ENCODE results near the gene MZT2A.
A peak's percentile ranks its signal among the peaks of the same experiment; 100 is the strongest.
"Not testable (repeated sequence)": the region's sequence is repeated elsewhere in the genome, so short reads cannot be mapped to it uniquely, and the experiment has no call there.

MZT2A gene

GRCh38 chr2:131528981-131529863 lies 37.0 kb upstream of the MZT2A start:
- H3K9me3 Mint-ChIP-seq; H3K36me3 Mint-ChIP-seq (ENCODE audit: low read depth); H3K27ac Mint-ChIP-seq; H3K27me3 Mint-ChIP-seq: not testable (repeated sequence)
- peak; percentile 12 for DNase-seq
- peak; percentile 27 for ATAC-seq
- peak overlapping the region; percentile 42 for H3K4me3 Mint-ChIP-seq
- peaks cover 16% of the 10 kb centered on the region for H3K4me1 Mint-ChIP-seq

GRCh38 chr2:131527131-131528001 lies 35.2 kb upstream of the MZT2A start, which contains the start of gene CCDC74A:
Gene CCDC74A (plus strand): TSS chr2:131527888. CDS start chr2:131527971, 83 bp downstream.
- not testable (repeated sequence) for H3K9me3 Mint-ChIP-seq; H3K27me3 Mint-ChIP-seq; H3K36me3 Mint-ChIP-seq (ENCODE audit: low read depth)
- peak within 1 kb of the TSS; percentile 70 for H3K27ac Mint-ChIP-seq
- peak; percentile 81 for DNase-seq
- peak; percentile 88 for ATAC-seq
- H3K4me3 Mint-ChIP-seq = peak within 1 kb of the TSS; percentile 79
- peaks cover 16% of the 10 kb centered on the region for H3K4me1 Mint-ChIP-seq

DNA sequence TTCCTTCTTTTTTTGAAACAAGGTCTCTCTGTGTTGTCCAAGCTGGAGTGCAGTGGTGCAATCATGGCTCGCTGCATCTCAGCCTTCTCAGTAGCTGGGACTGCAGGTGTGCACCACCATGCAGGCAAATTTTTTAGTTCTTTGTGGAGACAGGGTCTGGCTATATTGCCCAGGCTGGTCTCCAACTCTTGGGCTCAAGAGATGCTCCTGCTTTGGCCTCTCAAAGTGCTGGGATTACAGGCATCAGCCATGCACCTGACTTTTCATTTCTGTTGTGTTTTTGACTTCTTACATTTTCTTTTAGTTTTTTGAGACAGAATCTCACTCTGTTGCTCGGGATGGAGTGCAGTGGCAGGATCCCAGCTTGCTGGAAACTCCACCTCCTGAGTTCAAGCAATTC lies 33.1 kb upstream of the MZT2A start:
- H3K4me3 Mint-ChIP-seq; H3K36me3 Mint-ChIP-seq (ENCODE audit: low read depth); H3K27me3 Mint-ChIP-seq; H3K27ac Mint-ChIP-seq; DNase-seq; H3K9me3 Mint-ChIP-seq; ATAC-seq: not testable (repeated sequence)
- peaks cover 16% of the 10 kb centered on the region for H3K4me1 Mint-ChIP-seq

GRCh38 chr2:131521961-131522781 lies 30.0 kb upstream of the MZT2A start:
- no peaks in the 10 kb centered on the region for H3K9me3 Mint-ChIP-seq
- peaks cover 3% of the 10 kb centered on the region for H3K36me3 Mint-ChIP-seq (ENCODE audit: low read depth)
- ATAC-seq = no peak
- H3K27ac Mint-ChIP-seq = no peak overlapping the region
- no peaks in the 10 kb centered on the region for H3K27me3 Mint-ChIP-seq
- DNase-seq = no peak
- H3K4me3 Mint-ChIP-seq = no peak overlapping the region
- peaks cover under 1% of the 10 kb centered on the region for H3K4me1 Mint-ChIP-seq

DNA sequence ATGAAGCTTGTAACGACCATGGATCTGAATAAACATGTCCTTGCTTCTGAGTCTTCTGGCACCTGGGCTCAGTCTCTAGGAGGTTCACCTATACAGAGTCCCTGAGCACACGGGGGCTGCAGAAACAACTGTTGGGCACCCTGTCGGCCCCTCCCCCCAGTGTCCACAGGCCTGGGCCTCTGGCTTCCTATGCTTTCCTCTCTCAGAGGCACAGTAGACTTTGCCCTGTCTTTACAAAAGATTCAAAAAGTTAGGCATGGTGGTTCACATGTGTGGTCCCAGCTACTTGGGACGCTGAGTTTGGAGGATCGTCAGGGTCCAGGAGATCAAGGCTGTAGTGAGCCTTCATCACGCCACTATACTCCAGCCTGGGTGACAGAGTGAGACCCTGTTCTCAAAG lies 29.3 kb upstream of the MZT2A start:
- not testable (repeated sequence) for DNase-seq; H3K27me3 Mint-ChIP-seq; H3K4me3 Mint-ChIP-seq; H3K36me3 Mint-ChIP-seq (ENCODE audit: low read depth); H3K9me3 Mint-ChIP-seq; H3K27ac Mint-ChIP-seq; H3K4me1 Mint-ChIP-seq; ATAC-seq

- no peak overlapping the region for H3K4me3 Mint-ChIP-seq
- peaks cover 6% of the 10 kb centered on the region for H3K36me3 Mint-ChIP-seq (ENCODE audit: low read depth)
- no peaks in the 10 kb centered on the region for H3K9me3 Mint-ChIP-seq
- H3K27ac Mint-ChIP-seq = no peak overlapping the region
- no peaks in the 10 kb centered on the region for H3K27me3 Mint-ChIP-seq
- no peaks in the 10 kb centered on the region for H3K4me1 Mint-ChIP-seq
- DNase-seq = no peak
- ATAC-seq = no peak
Measured at GRCh38 chr2:131520526-131520925, 28.3 kb upstream of the MZT2A start.

- not testable (repeated sequence) for ATAC-seq; DNase-seq; H3K4me1 Mint-ChIP-seq; H3K4me3 Mint-ChIP-seq; H3K9me3 Mint-ChIP-seq; H3K36me3 Mint-ChIP-seq (ENCODE audit: low read depth); H3K27ac Mint-ChIP-seq; H3K27me3 Mint-ChIP-seq
Measured at GRCh38 chr2:131519871-131520470, 27.8 kb upstream of the MZT2A start.

GRCh38 chr2:131519466-131519865 lies 27.3 kb upstream of the MZT2A start:
- DNase-seq (no peak), ATAC-seq (no peak)
- Mint-ChIP-seq H3K27ac (no peak overlapping the region), H3K4me3 (no peak overlapping the region), H3K27me3 (no peaks in the 10 kb centered on the region), H3K36me3 (ENCODE audit: low read depth) (peaks cover 6% of the 10 kb centered on the region), H3K4me1 (peaks cover 2% of the 10 kb centered on the region), H3K9me3 (no peaks in the 10 kb centered on the region)

GRCh38 chr2:131518531-131518930 lies 26.3 kb upstream of the MZT2A start:
- not testable (repeated sequence) for H3K9me3 Mint-ChIP-seq; ATAC-seq; H3K27ac Mint-ChIP-seq; H3K4me3 Mint-ChIP-seq; H3K27me3 Mint-ChIP-seq; DNase-seq; H3K4me1 Mint-ChIP-seq; H3K36me3 Mint-ChIP-seq (ENCODE audit: low read depth)

- H3K4me3 Mint-ChIP-seq; H3K9me3 Mint-ChIP-seq; ATAC-seq; H3K27ac Mint-ChIP-seq; H3K4me1 Mint-ChIP-seq; DNase-seq; H3K36me3 Mint-ChIP-seq (ENCODE audit: low read depth); H3K27me3 Mint-ChIP-seq: not testable (repeated sequence)
Measured at GRCh38 chr2:131517856-131518255, 25.7 kb upstream of the MZT2A start.

DNA sequence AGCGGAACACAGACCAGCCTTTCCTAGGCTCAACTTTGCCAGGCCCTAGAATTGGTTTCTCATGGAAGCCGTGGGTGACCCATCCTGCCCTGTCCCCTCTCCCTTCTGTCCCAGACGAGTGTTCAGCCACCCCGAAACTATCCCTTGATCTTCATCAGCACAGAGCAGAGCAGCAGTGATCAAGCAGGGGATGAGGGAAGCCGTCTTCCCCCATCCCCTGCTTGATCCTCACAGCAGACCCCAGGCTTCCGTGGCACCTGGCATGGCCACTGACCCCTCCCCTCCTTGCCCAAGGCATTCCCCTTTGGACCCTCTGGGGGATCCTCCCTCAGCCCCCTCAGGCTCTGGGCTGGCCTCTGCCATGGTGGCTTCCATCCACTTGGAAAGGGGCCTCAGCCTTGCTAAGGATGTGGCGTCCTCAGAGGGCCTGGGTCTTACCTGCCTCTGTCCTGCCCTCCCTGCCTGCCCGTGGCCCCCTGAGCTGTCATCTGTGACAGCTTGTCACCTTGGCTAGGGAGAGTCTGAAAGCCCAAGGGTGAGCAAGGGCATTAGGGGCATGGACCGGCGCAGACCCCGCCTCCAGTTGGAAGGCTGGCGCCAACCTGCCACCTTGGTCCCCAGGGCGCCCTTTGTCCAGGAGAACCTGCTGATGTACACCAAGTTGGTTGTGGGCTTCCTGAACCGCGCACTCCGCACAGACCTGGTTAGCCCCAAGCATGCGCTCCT lies 25.1 kb upstream of the MZT2A start:
- no peaks in the 10 kb centered on the region for H3K27me3 Mint-ChIP-seq
- no peak overlapping the region for H3K27ac Mint-ChIP-seq
- H3K36me3 Mint-ChIP-seq (ENCODE audit: low read depth) = peaks cover 11% of the 10 kb centered on the region
- no peak for ATAC-seq
- no peak for DNase-seq
- H3K9me3 Mint-ChIP-seq = no peaks in the 10 kb centered on the region
- peaks cover 8% of the 10 kb centered on the region for H3K4me1 Mint-ChIP-seq
- no peak overlapping the region for H3K4me3 Mint-ChIP-seq

- not testable (repeated sequence) for H3K4me3 Mint-ChIP-seq, H3K4me1 Mint-ChIP-seq, H3K9me3 Mint-ChIP-seq, ATAC-seq, H3K27ac Mint-ChIP-seq, H3K27me3 Mint-ChIP-seq
- DNase-seq = peak; percentile 13
- peaks cover 11% of the 10 kb centered on the region for H3K36me3 Mint-ChIP-seq (ENCODE audit: low read depth)
Measured at GRCh38 chr2:131516621-131517020, 24.4 kb upstream of the MZT2A start.

GRCh38 chr2:131516011-131516410 lies 23.8 kb upstream of the MZT2A start:
- Mint-ChIP-seq H3K27me3 (no peaks in the 10 kb centered on the region), H3K4me3 (no peak overlapping the region), H3K27ac (no peak overlapping the region), H3K4me1 (peaks cover 8% of the 10 kb centered on the region), H3K9me3 (no peaks in the 10 kb centered on the region), H3K36me3 (ENCODE audit: low read depth) (peaks cover 11% of the 10 kb centered on the region)
- no peak for ATAC-seq
- DNase-seq = no peak

All from activated naive CD8-positive, alpha-beta T cell treated with anti-CD3 and anti-CD28 coated beads, Interleukin-2, amount 50 U/mL, for 24 hours (primary cell).